OCI-LY1 (cell line): ENCODE data around the gene HOXA3.

Experiments
- H2AFZ ChIP-seq: fragments of 200-600 bp; sonication (generic), shearing (Covaris generic); 2 replicates; pipeline ENCODE4 v1.6.0; 2014; ENCODE audit warnings: antibody characterized with exemption, mild to moderate bottlenecking, low read length
- H3F3A ChIP-seq: fragments of 200-600 bp; sonication (generic), shearing (Covaris generic); 2 replicates; pipeline ENCODE4 v1.6.0; 2014; ENCODE audit warnings: mild to moderate bottlenecking, antibody characterized with exemption, low read length, moderate library complexity; ENCODE audit not compliant: insufficient read depth
- H3K27ac ChIP-seq: fragments of 200-600 bp; sonication (generic); 2 replicates; pipeline ENCODE4 v1.5.1; 2014; ENCODE audit warnings: low read length, mixed run types, mild to moderate bottlenecking, low read depth; ENCODE audit not compliant: poor library complexity, severe bottlenecking
- H3K27me3 ChIP-seq: fragments of 200-600 bp; sonication (generic); 2 replicates; pipeline ENCODE4 v1.6.0; 2014; ENCODE audit warnings: antibody characterized with exemption, mild to moderate bottlenecking, low read length, moderate library complexity; ENCODE audit not compliant: insufficient read depth
- H3K36me3 ChIP-seq: fragments of 200-600 bp; sonication (generic); 2 replicates; pipeline ENCODE4 v1.6.1; 2014; ENCODE audit warnings: mild to moderate bottlenecking, antibody characterized with exemption, low read length, moderate library complexity, mixed read lengths; ENCODE audit not compliant: insufficient read depth
- H3K4me1 ChIP-seq: fragments of 200-600 bp; sonication (generic); 2 replicates; pipeline ENCODE4 v1.5.1; 2014; ENCODE audit warnings: mild to moderate bottlenecking, low read length, moderate library complexity; ENCODE audit not compliant: insufficient read depth, severe bottlenecking
- H3K4me2 ChIP-seq: fragments of 200-600 bp; sonication (generic), shearing (Covaris generic); 2 replicates; pipeline ENCODE4 v1.6.1; 2014; ENCODE audit warnings: low read length
- H3K4me3 ChIP-seq: fragments of 200-600 bp; sonication (generic); 2 replicates; pipeline ENCODE4 v1.5.1; 2014; ENCODE audit warnings: low read length, low read depth, mild to moderate bottlenecking, mixed read lengths; ENCODE audit not compliant: poor library complexity, severe bottlenecking
- H3K79me2 ChIP-seq: fragments of 200-600 bp; shearing (Covaris generic); 2 replicates; pipeline ENCODE4 v1.6.1; 2016; ENCODE audit warnings: mixed run types, low read length, mixed read lengths; ENCODE audit not compliant: insufficient read depth
- H3K9ac ChIP-seq: fragments of 200-600 bp; sonication (generic), shearing (Covaris generic); 2 replicates; pipeline ENCODE4 v1.6.1; 2014; ENCODE audit warnings: mild to moderate bottlenecking, low read length, mixed read lengths
- H3K9me2 ChIP-seq: fragments of 200-600 bp; sonication (generic), shearing (Covaris generic); 2 replicates; pipeline ENCODE4 v1.6.1; 2014; ENCODE audit warnings: low read depth, mild to moderate bottlenecking, low read length, mixed read lengths
- H3K9me3 ChIP-seq: fragments of 200-600 bp; shearing (Covaris generic); 2 replicates; pipeline ENCODE4 v1.6.1; 2014; ENCODE audit warnings: low read length, mixed read lengths
- H4K20me1 ChIP-seq: fragments of 200-600 bp; sonication (generic), shearing (Covaris generic); 2 replicates; pipeline ENCODE4 v1.6.0; 2016; ENCODE audit warnings: mild to moderate bottlenecking, low read length; ENCODE audit not compliant: insufficient read depth
- EZH2 ChIP-seq: fragments of 200-600 bp; sonication (generic), shearing (Covaris generic); IDR thresholded peaks from 2 replicates; pipeline ENCODE4 v1.8.0; 2017; ENCODE audit warnings: borderline replicate concordance, mixed run types, mild to moderate bottlenecking, antibody characterized with exemption, low read length, moderate library complexity, mixed read lengths
- TF ChIP-seq, protein P1 (sequence below): fragments of 200-600 bp; sonication (generic), shearing (Covaris generic); IDR thresholded peaks from 2 replicates; pipeline ENCODE4 v1.5.1; 2017; ENCODE audit warnings: mild to moderate bottlenecking, antibody characterized with exemption, low read length, moderate library complexity, mixed read lengths

The HOXA3 gene

DNA sequence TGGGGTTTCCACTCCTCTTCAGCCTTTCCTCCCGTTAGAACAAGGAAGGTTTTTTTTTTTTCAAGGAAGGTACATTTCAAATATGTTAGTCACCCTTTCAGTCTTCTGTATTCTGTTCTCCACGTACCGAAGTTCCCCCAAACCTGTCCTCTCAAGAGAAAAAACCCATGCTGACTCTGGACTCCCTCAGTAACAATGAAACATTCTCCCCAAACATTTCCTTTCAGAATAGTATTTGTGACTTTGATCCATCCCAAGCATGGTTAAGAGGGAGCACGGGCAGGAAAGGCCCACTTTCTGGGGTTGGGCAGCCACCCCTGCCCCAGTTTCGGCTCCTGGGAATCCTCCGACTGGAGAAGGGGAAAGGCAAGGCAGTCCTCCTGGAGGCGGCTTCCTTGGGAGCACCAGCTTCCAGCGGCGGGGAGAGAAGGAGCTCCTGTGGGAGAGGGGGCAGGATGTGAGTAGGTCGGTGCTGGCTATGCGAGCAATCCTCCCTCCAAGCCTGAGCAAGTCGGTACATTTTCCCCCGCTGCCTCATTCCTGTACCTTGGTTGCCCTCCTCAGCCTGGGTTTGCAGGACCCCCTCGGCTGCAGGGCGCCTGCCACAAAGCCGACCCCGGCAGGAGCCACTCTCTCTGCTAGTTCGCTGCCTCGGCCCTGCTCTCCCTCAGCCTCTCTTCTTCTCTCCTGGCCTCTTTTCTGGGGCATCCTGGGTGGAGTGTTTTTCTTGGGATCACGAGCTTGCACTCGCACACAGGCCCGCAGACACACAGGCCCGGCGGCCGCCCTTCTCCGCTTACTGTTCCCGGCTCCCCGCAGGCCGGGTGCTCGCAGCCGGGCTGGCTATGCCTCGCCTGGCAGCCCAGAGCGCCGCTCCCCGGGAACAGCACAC is 54.5 kb downstream of the HOXA3 start:
- no peaks in the 10 kb centered on the region for H3K27me3 ChIP-seq

DNA sequence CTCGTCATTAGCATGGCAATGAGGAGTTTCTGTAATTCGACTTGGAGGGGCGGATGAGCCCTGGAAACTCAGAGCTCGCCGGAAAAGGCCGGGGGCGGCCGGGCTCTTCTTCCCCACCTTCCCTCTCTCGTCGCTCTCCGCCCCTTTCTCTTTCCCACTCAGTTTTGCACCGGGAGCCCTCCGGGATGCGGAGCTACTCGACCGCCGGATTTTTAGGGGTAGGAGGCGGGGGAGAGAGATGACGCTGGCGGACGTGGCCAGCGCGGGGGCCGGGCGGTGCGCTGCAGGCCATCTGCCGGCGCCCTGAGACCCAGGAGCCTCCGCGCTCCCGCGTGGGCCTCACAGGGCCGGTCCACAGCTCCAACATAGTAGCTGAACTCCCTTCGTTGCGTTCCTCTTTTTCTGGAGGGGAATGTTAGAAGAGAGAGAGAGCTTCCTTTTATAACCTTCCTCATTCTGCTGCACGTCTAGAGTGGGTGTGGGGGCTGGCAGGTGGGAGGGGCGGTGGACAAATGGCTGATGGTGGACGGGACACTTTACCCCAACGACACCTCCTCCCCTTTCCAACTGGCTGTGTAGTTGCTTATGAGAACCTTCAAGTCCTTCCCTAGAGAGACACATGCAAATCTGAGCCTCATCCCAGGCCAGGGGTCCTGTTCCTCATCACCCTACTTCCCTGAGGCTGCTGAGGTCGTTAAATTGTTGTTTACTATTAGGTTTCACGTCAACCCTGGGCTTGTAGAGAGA is 55.4 kb downstream of the HOXA3 start:
- TF ChIP-seq, protein P1, sequence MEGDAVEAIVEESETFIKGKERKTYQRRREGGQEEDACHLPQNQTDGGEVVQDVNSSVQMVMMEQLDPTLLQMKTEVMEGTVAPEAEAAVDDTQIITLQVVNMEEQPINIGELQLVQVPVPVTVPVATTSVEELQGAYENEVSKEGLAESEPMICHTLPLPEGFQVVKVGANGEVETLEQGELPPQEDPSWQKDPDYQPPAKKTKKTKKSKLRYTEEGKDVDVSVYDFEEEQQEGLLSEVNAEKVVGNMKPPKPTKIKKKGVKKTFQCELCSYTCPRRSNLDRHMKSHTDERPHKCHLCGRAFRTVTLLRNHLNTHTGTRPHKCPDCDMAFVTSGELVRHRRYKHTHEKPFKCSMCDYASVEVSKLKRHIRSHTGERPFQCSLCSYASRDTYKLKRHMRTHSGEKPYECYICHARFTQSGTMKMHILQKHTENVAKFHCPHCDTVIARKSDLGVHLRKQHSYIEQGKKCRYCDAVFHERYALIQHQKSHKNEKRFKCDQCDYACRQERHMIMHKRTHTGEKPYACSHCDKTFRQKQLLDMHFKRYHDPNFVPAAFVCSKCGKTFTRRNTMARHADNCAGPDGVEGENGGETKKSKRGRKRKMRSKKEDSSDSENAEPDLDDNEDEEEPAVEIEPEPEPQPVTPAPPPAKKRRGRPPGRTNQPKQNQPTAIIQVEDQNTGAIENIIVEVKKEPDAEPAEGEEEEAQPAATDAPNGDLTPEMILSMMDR: no peak
- no peak for TF ChIP-seq EZH2
- Histone ChIP-seq H3F3A (0 out of 2 replicates have a peak, but pooled peaks cover 6% of the 10 kb centered on the region), H3K4me1 (peaks cover 17% of the 10 kb centered on the region), H3K4me2 (peak overlapping the region; percentile 92), H4K20me1 (no peaks in the 10 kb centered on the region), H3K9me2 (no peaks in the 10 kb centered on the region), H3K4me3 (peak overlapping the region; percentile 86), H3K27ac (no peak overlapping the region), H3K27me3 (no peaks in the 10 kb centered on the region), H3K9ac (peak overlapping the region; percentile 77), H3K36me3 (peaks cover 4% of the 10 kb centered on the region; the same call in 1 of the 2 replicates), H3K9me3 (no peaks in the 10 kb centered on the region), H2AFZ (no peak overlapping the region), H3K79me2 (no peaks in the 10 kb centered on the region)

More for the DNA sequence above, 54.5 kb downstream of the HOXA3 start:
- Histone ChIP-seq H3K9ac (no peak overlapping the region), H3K9me2 (no peaks in the 10 kb centered on the region), H3K4me2 (peak overlapping the region; percentile 92), H3K9me3 (no peaks in the 10 kb centered on the region), H3K4me3 (peak overlapping the region; percentile 86), H3F3A (0 out of 2 replicates have a peak, but pooled peaks cover 6% of the 10 kb centered on the region), H2AFZ (no peak overlapping the region), H3K27ac (no peak overlapping the region), H3K79me2 (no peaks in the 10 kb centered on the region), H3K36me3 (peaks cover 4% of the 10 kb centered on the region; the same call in 1 of the 2 replicates), H4K20me1 (no peaks in the 10 kb centered on the region), H3K4me1 (peaks cover 17% of the 10 kb centered on the region)
- no peak for TF ChIP-seq EZH2
- TF ChIP-seq, protein P1: no peak

DNA sequence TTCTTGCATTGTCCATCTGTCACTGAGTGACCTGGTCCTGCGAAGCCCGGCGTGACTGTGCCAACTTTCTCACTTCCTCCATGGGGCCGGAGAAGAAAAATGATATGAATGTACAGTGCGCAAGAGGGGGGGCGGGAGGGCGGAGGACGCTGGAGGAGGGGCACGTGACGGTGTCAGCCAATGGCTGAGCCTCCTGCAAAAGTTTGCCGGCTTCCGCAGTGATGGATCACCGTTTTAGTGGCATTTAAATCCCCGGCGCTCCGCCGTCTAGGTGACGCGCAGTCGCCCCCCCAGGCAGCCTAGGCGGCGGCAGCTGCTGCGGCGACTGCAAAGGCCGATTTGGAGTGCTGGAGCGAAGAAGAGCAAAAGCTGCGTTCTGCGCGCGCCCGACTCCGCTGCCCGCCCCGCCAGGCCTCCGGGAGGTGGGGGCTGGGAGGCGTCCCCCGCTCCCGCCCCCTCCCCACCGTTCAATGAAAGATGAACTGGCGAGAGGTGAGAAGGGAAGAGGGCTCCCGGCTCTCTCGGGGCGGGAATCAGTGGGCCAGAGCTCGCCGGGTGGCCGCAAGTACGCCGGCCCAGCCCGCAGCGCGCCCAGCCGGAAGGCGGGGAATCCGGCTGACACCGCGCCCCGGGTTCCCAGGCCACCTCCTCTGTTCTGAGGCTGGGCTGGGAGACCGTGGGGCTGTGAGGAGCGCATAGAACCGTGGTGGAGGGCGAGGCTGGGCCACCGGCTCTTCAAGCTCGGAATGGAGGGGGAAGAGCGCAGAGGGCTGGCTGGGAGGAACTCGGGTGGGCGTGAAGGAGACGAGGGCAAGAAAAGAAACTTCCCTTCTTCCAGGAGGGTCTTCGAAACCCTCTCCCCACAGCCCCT is 56.3 kb downstream of the HOXA3 start, which contains the start of gene HOXA1:
TSS of gene HOXA1 (minus strand) at position 104 of the 871 bp plus-strand sequence. CDS start at position 16, 88 bp downstream.
- Histone ChIP-seq H3K9ac (peak within 1 kb of the TSS; percentile 77), H3K79me2 (no peaks in the 10 kb centered on the region)

More for the DNA sequence above, 56.3 kb downstream of the HOXA3 start, which contains the start of gene HOXA1:
- Histone ChIP-seq H3K27ac (no peak within 1 kb of the TSS), H3K4me1 (peaks cover 17% of the 10 kb centered on the region), H3K4me2 (peak within 1 kb of the TSS; percentile 92), H3F3A (0 out of 2 replicates have a peak, but pooled peaks cover 6% of the 10 kb centered on the region), H3K27me3 (no peaks in the 10 kb centered on the region), H3K36me3 (peaks cover 4% of the 10 kb centered on the region; the same call in 1 of the 2 replicates), H3K9me3 (no peaks in the 10 kb centered on the region), H3K9me2 (no peaks in the 10 kb centered on the region), H4K20me1 (no peaks in the 10 kb centered on the region), H3K4me3 (peak within 1 kb of the TSS; percentile 86), H2AFZ (peak within 1 kb of the TSS; percentile 80)
- TF ChIP-seq, protein P1: no peak
- TF ChIP-seq EZH2: no peak
